ENCODE data around the gene RTN4R.

- TF ChIP-seq CTCF (conservative IDR thresholded peaks at IDR 0.05; ENCODE audit: low read depth, low read length), result no peak
- no peak for TF ChIP-seq EZH2 (IDR thresholded peaks at IDR 0.05; ENCODE audit: low read length, unreplicated experiment)
- TF ChIP-seq EZH2phosphoT487 (IDR thresholded peaks at IDR 0.05; ENCODE audit: borderline replicate concordance, low read length), result no peak
Observed at GRCh38 chr22:20237480-20238440, 30.4 kb downstream of the RTN4R start.

Measured in PC-3 (cell line).